Fibroblast of the aortic adventitia (primary cell): Measurements from ENCODE around the gene TAMM41. TPM values are rescaled to one million over a fixed set of nuclear protein-coding genes. Genes with fewer than 3 reads are reported as not detected.
"Not testable (repeated sequence)": the region's sequence is repeated elsewhere in the genome, so short reads cannot be mapped to it uniquely, and the experiment has no call there.

Experiments
- DNase-seq: peaks from one replicate; pipeline ENCODE4 v3.0.0-alpha.2; 2010; ENCODE audit warnings: low read depth
- H3K4me3 ChIP-seq: 2 replicates; pipeline ENCODE4 v1.5.1; 2011; ENCODE audit warnings: low read depth, mild to moderate bottlenecking, control low read depth, low read length, moderate library complexity
- total RNA-seq: library from RNA; depleted of rRNA; stranded (reverse); fragments of >200 nt; gene quantifications from 2 replicates; pipeline ENCODE4 v1.2.3, GENCODE V29; 2012; ENCODE audit warnings: low replicate concordance
- TF ChIP-seq, protein P1 (sequence below): IDR thresholded peaks from 2 replicates; pipeline ENCODE4 v1.5.1; 2011; ENCODE audit warnings: mild to moderate bottlenecking, low read length, control low read depth, inconsistent platforms; ENCODE audit not compliant: insufficient read depth

The TAMM41 gene, protein sequence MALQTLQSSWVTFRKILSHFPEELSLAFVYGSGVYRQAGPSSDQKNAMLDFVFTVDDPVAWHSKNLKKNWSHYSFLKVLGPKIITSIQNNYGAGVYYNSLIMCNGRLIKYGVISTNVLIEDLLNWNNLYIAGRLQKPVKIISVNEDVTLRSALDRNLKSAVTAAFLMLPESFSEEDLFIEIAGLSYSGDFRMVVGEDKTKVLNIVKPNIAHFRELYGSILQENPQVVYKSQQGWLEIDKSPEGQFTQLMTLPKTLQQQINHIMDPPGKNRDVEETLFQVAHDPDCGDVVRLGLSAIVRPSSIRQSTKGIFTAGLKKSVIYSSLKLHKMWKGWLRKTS
- total RNA-seq, result 8.6 and 11.8 TPM in 2 replicates

DNA sequence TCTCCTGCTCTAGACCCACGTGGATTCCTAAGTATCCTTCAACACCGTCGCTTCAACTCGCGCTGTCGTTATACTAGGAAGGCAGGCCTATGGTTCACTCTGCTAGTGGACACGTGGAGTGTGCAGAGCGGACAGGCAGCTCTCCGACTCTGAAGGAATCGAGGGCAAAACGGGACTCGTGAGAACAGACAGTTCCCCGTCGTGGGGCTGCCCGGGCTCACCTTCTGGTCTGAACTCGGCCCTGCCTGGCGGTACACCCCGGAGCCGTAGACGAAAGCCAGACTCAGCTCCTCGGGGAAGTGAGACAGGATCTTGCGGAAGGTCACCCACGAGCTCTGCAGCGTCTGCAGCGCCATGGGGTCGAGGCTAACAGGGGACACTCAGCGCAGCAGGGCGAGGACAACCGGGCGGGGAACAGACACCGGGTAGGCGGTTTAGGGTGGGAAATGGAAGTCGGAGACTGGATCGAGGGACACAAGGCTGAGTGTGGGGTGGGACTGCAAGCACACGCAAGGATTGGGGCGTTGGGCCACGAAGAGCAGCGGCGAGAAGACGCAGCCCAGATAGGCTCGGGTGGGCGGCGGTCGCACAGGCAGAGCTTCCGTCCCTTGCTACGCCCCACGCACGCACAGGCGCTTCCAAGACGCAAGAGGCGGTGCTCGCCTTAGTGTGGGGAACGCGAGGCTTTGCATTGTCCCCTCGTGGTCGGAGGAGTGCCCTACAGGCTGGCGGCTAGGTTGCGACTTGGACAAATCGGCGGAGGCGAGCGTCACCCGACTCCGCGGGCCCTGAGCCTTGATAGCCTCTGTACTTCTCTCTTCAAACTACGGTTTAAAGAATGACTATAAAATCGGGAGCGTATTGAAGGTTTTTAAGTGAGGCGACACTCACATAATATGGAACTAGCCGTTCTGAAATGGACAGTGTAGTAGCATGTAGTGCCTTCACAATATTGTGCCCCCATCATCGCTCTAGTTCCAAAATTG, at the start of gene TAMM41:
TAMM41 (minus strand) TSS at position 605 of the 986 bp plus-strand sequence; CDS start at position 356, 249 bp downstream.
- peak; percentile 85 for DNase-seq
- TF ChIP-seq, protein P1, sequence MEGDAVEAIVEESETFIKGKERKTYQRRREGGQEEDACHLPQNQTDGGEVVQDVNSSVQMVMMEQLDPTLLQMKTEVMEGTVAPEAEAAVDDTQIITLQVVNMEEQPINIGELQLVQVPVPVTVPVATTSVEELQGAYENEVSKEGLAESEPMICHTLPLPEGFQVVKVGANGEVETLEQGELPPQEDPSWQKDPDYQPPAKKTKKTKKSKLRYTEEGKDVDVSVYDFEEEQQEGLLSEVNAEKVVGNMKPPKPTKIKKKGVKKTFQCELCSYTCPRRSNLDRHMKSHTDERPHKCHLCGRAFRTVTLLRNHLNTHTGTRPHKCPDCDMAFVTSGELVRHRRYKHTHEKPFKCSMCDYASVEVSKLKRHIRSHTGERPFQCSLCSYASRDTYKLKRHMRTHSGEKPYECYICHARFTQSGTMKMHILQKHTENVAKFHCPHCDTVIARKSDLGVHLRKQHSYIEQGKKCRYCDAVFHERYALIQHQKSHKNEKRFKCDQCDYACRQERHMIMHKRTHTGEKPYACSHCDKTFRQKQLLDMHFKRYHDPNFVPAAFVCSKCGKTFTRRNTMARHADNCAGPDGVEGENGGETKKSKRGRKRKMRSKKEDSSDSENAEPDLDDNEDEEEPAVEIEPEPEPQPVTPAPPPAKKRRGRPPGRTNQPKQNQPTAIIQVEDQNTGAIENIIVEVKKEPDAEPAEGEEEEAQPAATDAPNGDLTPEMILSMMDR, result peak; percentile 86

DNA sequence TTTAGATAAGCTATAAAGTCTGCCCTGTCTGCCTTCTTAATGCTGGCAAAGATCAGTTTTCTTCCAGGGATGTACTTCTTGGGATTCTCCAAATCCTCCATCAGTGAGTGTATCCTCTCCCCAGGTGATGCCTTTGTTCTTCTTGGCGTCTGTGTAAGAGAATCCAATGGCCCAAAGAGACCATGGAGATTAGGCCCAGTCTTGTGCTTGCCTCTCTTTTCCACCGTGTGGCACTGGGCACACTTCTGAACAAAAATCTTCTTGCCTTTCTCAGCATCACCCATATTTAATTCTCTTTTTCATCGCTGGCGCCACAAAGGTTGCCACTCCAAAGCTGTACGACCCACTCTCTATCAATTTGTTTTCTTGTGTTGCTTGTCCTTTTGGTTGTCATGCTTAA, 32.2 kb upstream of the TAMM41 start:
- TF ChIP-seq, protein P1, result no peak
- no peak for DNase-seq
- no peak overlapping the region for H3K4me3 ChIP-seq

More for the DNA sequence above, at the start of gene TAMM41:
- H3K4me3 ChIP-seq, result peak within 1 kb of the TSS; percentile 99

- not testable (repeated sequence) for H3K4me3 ChIP-seq, DNase-seq
These were observed 28.0 kb upstream of the TAMM41 start for GRCh38 chr3:11874707-11875106.

DNA sequence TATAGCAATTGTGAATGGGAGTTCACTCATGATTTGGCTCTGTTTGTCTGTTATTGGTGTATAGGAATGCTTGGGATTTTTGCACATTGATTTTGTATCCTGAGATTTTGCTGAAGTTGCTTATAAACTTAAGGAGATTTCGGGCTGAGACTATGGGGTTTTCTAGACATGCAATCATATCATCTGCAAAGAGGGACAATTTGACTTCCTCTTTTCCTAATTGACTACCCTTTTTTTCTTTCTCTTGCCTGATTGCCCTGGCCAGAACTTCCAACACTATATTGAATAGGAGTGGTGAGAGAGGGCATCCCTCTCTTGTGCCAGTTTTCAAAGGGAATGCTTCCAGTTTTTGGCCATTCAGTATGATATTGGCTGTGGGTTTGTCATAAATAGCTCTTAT, 17.1 kb upstream of the TAMM41 start:
- H3K4me3 ChIP-seq, DNase-seq: not testable (repeated sequence)

GRCh38 chr3:11862584-11862983, 15.9 kb upstream of the TAMM41 start:
- DNase-seq, H3K4me3 ChIP-seq: not testable (repeated sequence)

GRCh38 chr3:11862145-11862544, 15.5 kb upstream of the TAMM41 start:
- not testable (repeated sequence) for H3K4me3 ChIP-seq, DNase-seq

DNA sequence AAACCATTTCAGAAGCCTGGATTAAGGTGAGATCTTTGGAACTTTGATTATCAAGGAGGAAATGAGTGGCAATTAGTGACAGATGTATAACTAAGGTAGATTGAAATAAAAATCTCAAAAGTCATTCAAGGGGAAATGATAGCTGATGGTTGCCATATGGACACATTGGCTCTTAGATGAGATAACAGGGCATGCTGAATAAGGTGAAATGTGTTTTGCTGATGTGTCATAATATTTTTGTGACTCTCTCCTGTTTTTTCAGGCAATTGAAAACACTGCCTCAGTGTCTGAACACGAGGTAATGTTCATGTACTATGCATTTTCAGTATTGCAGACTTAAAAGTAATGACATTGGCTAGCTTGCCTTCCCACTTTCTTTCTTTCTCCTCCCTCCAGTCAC, 13.5 kb upstream of the TAMM41 start:
- not testable (repeated sequence) for H3K4me3 ChIP-seq, DNase-seq

GRCh38 chr3:11853450-11853849, 6.8 kb upstream of the TAMM41 start:
- no peak for DNase-seq
- no peak overlapping the region for H3K4me3 ChIP-seq
- TF ChIP-seq, protein P1, result no peak

- DNase-seq, result no peak
- no peak overlapping the region for H3K4me3 ChIP-seq
- TF ChIP-seq, protein P1, result no peak
These were observed 3.3 kb upstream of the TAMM41 start for GRCh38 chr3:11850003-11850402.
